GM06990 (cell line): ENCODE data around the gene PTPN23.

Source experiments
- DNase-seq: peaks from one replicate; pipeline ENCODE4 v3.0.0-alpha.2; 2011; ENCODE audit not compliant: insufficient read length; ENCODE audit errors: extremely low read depth
- H3K27me3 ChIP-seq: replicated peaks from 2 replicates; pipeline ENCODE4 v1.6.0; 2011; ENCODE audit warnings: low read length; ENCODE audit not compliant: control insufficient read depth, insufficient read depth
- H3K36me3 ChIP-seq: 2 replicates; pipeline ENCODE4 v1.5.1; 2011; ENCODE audit warnings: low read length; ENCODE audit not compliant: control insufficient read depth, insufficient read depth
- H3K4me3 ChIP-seq: replicated peaks from 2 replicates; pipeline ENCODE4 v1.5.1; 2011; ENCODE audit warnings: low read depth, mild to moderate bottlenecking, control low read depth, low read length
- TF ChIP-seq, protein P1 (sequence below): IDR thresholded peaks from 2 replicates; pipeline ENCODE4 v1.5.1; 2011; ENCODE audit warnings: low read length, control low read depth, mild to moderate bottlenecking, inconsistent platforms; ENCODE audit not compliant: insufficient read depth, poor library complexity, severe bottlenecking

Gene PTPN23

DNA sequence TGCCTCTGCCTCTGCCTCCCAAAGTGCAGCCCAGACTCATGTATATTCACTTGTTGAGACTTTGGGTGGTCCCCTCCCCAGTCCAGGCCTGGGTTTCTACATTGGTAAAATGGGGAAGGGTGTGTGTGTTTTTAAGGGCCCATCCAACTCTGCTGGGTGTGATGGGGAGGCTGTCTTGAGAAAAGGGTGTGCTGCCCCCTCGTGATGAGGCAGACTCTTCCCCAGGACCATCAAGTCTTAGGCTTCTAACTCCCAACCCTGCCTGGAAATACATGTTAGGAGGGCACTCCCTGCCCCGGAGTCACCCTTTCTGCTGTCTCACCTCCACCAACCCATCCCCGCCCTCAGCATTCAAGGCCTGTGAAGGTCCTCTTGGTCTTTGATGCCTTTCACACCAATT is 4.4 kb upstream of the PTPN23 start:
- no peaks in the 10 kb centered on the region for H3K36me3 ChIP-seq
- H3K4me3 ChIP-seq = no peak overlapping the region
- DNase-seq = no peak
- TF ChIP-seq, protein P1, sequence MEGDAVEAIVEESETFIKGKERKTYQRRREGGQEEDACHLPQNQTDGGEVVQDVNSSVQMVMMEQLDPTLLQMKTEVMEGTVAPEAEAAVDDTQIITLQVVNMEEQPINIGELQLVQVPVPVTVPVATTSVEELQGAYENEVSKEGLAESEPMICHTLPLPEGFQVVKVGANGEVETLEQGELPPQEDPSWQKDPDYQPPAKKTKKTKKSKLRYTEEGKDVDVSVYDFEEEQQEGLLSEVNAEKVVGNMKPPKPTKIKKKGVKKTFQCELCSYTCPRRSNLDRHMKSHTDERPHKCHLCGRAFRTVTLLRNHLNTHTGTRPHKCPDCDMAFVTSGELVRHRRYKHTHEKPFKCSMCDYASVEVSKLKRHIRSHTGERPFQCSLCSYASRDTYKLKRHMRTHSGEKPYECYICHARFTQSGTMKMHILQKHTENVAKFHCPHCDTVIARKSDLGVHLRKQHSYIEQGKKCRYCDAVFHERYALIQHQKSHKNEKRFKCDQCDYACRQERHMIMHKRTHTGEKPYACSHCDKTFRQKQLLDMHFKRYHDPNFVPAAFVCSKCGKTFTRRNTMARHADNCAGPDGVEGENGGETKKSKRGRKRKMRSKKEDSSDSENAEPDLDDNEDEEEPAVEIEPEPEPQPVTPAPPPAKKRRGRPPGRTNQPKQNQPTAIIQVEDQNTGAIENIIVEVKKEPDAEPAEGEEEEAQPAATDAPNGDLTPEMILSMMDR = no peak
- H3K27me3 ChIP-seq = no peaks in the 10 kb centered on the region

GRCh38 chr3:47377186-47377585 is 3.6 kb upstream of the PTPN23 start:
- TF ChIP-seq, protein P1 = no peak
- H3K27me3 ChIP-seq = no peaks in the 10 kb centered on the region
- H3K4me3 ChIP-seq = no peak overlapping the region
- no peaks in the 10 kb centered on the region for H3K36me3 ChIP-seq
- DNase-seq = no peak

DNA sequence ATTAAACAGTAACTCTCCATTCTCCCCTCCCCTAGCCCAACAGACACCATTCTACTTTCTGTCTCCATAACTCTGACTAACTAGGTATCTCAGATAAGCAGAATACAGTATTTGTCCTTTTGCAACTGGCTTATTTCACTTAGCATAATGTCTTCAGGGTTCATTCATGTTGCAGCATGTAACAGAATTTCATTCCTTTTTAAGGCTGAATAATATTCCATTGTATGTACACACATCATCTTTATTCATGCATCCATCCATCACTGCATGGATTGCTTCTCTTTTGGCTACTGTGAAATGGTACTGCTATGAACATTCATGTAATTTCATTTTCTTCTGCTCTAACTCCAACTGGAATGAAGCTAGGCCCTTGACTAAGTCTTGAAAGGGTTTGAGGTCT is 2.0 kb upstream of the PTPN23 start:
- DNase-seq = no peak
- TF ChIP-seq, protein P1 = no peak
- H3K36me3 ChIP-seq = peaks cover 1% of the 10 kb centered on the region; the same call in 1 of the 2 replicates
- peak overlapping the region; percentile 18; the same call in 1 of the 2 replicates for H3K4me3 ChIP-seq
- H3K27me3 ChIP-seq = no peaks in the 10 kb centered on the region

- peak overlapping the region; percentile 96 for H3K4me3 ChIP-seq
- H3K27me3 ChIP-seq = no peaks in the 10 kb centered on the region
- no peak for DNase-seq
- TF ChIP-seq, protein P1 = no peak
- peaks cover 1% of the 10 kb centered on the region; the same call in 1 of the 2 replicates for H3K36me3 ChIP-seq
Measured at GRCh38 chr3:47379411-47379899, 1.4 kb upstream of the PTPN23 start.

DNA sequence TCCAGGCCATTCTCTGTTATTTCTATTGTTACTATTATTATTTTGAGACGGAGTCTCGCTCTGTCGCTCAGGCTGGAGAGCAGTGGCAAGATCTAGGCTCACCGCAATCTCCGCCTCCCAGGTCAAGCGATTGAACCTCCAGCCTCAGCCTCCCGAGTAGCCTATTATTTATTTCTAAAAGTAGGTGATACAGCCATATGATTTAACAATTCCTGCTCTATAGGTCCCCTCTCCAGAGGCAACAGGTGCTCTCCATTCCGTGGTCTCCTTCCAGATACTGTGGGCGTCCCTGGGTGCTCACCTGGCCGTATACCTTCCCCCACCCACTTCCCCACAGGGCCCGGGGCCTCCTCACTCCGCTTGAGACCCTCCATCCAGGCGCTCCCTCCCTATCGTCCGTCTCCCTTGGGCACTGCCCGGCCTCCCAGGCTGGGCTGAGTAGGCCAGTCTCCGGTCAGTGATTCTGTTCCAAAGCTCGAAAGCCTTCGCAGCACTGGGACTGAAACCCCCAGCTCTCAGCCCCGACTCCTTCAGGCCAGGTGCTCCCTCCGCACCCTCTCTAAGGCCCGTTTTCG is 708 bp upstream of the PTPN23 start:
- H3K27me3 ChIP-seq = no peaks in the 10 kb centered on the region
- H3K36me3 ChIP-seq = peaks cover 1% of the 10 kb centered on the region; the same call in 1 of the 2 replicates
- DNase-seq = no peak
- peak overlapping the region; percentile 96 for H3K4me3 ChIP-seq
- TF ChIP-seq, protein P1 = no peak
